ENCODE results near the gene GEMIN7. TPM values are rescaled to one million over a fixed set of nuclear protein-coding genes. Genes with fewer than 3 reads are reported as not detected.

Gene GEMIN7
- polyA plus RNA-seq (2013, experiment 1 of 2) = 19.2 TPM
- 18.7 TPM for polyA plus RNA-seq (2013, experiment 2 of 2)

GRCh38 chr19:45079063-45079910 is at the start of gene GEMIN7:
Gene GEMIN7, plus strand, starts transcription at chr19:45079260. Its CDS starts 10,855 bp downstream, at chr19:45090115.
- Histone ChIP-seq H3K27ac (replicated peaks; ENCODE audit: low read length) (peak within 1 kb of the TSS; percentile 85), H3K79me1 (ENCODE audit: low read depth, low read length) (peaks cover 10% of the 10 kb centered on the region)

GRCh38 chr19:45030825-45031224 is 48.2 kb upstream of the GEMIN7 start:
- no peak overlapping the region for H3K4ac ChIP-seq (ENCODE audit: low read length)
- H3K27ac ChIP-seq (replicated peaks; ENCODE audit: low read length) = no peak overlapping the region
- no peak overlapping the region for H2BK15ac ChIP-seq (ENCODE audit: low read length)
- no peak overlapping the region for H2BK5ac ChIP-seq (ENCODE audit: low read length)
- no peak overlapping the region for H4K8ac ChIP-seq (ENCODE audit: low read depth, low read length)
- H2AK5ac ChIP-seq (ENCODE audit: low read depth, low read length) = no peak overlapping the region
- no peak overlapping the region for H3K14ac ChIP-seq (ENCODE audit: low read length)
- WGBS, 2 donors (ENCODE audit: extremely low coverage in 2 of 2, insufficient read length in 2 of 2, insufficient replicate concordance in 1 of 2) = no CpG with 5 or more reads among the region's 6 CpGs
- H2BK120ac ChIP-seq (ENCODE audit: low read depth, low read length) = no peak overlapping the region
- H3K4me1 ChIP-seq (ENCODE audit: control insufficient read depth in 2 of 2, insufficient read depth in 1 of 2, low read depth in 1 of 2, low read length in 2 of 2) = no peaks in the 10 kb centered on the region
- H2AFZ ChIP-seq (ENCODE audit: low read length) = no peak overlapping the region
- no peaks in the 10 kb centered on the region for H3K27me3 ChIP-seq (ENCODE audit: control insufficient read depth in 3 of 3, insufficient read depth in 3 of 3, low read depth in 1 of 3, low read length in 3 of 3)
- no peak overlapping the region for H3K4me3 ChIP-seq (ENCODE audit: low read length in 2 of 2)
- H3K18ac ChIP-seq (ENCODE audit: low read length) = no peak overlapping the region
- no peak overlapping the region for H3K23ac ChIP-seq (ENCODE audit: low read depth, low read length, poor library complexity)
- H3K79me1 ChIP-seq (ENCODE audit: low read depth, low read length) = no peaks in the 10 kb centered on the region
- no peak overlapping the region for H2BK12ac ChIP-seq (ENCODE audit: low read length)
- H4K91ac ChIP-seq (ENCODE audit: low read depth, low read length, poor library complexity) = no peak overlapping the region
- H3K4me2 ChIP-seq (ENCODE audit: insufficient read depth, low read length, poor library complexity, severe bottlenecking) = no peak overlapping the region
- peaks cover 0 to 3% of the 10 kb centered on the region in 2 donors for H3K9me3 ChIP-seq (replicated peaks in 1 of 2; ENCODE audit: control insufficient read depth in 2 of 2, insufficient read depth in 1 of 2, low read depth in 1 of 2, low read length in 2 of 2)
- H3K36me3 ChIP-seq (replicated peaks in 1 of 2; ENCODE audit: control insufficient read depth in 2 of 2, insufficient read depth in 2 of 2, low read length in 2 of 2) = peaks cover 0 to 2% of the 10 kb centered on the region in 2 donors
- H3K9ac ChIP-seq (ENCODE audit: low read depth, low read length, poor library complexity) = no peak overlapping the region
- no peak for DNase-seq (ENCODE audit: low spot score)

More at GRCh38 chr19:45079063-45079910, at the start of gene GEMIN7:
- Histone ChIP-seq H2BK12ac (ENCODE audit: low read length) (no peak within 1 kb of the TSS), H3K18ac (ENCODE audit: low read length) (peak within 1 kb of the TSS; percentile 98), H2BK5ac (ENCODE audit: low read length) (peak within 1 kb of the TSS; percentile 24), H3K27me3 (ENCODE audit: control insufficient read depth in 3 of 3, insufficient read depth in 3 of 3, low read depth in 1 of 3, low read length in 3 of 3) (peaks cover 5 to 27% (median 20%) of the 10 kb centered on the region in 3 experiments), H3K14ac (ENCODE audit: low read length) (peak within 1 kb of the TSS; percentile 71), H2BK15ac (ENCODE audit: low read length) (peak within 1 kb of the TSS; percentile 58), H4K8ac (ENCODE audit: low read depth, low read length) (no peak within 1 kb of the TSS), H3K23ac (ENCODE audit: low read depth, low read length, poor library complexity) (peak within 1 kb of the TSS; percentile 98), H3K4ac (ENCODE audit: low read length) (peak within 1 kb of the TSS; percentile 93), H4K91ac (ENCODE audit: low read depth, low read length, poor library complexity) (peak within 1 kb of the TSS; percentile 79), H2AFZ (ENCODE audit: low read length) (peak within 1 kb of the TSS; percentile 90), H2BK120ac (ENCODE audit: low read depth, low read length) (peak within 1 kb of the TSS; percentile 81), H3K4me2 (ENCODE audit: insufficient read depth, low read length, poor library complexity, severe bottlenecking) (peak within 1 kb of the TSS; percentile 81), H3K9me3 (replicated peaks in 1 of 2; ENCODE audit: control insufficient read depth in 2 of 2, insufficient read depth in 1 of 2, low read depth in 1 of 2, low read length in 2 of 2) (no peaks in the 10 kb centered on the region), H3K36me3 (replicated peaks in 1 of 2; ENCODE audit: control insufficient read depth in 2 of 2, insufficient read depth in 2 of 2, low read length in 2 of 2) (peaks cover 7 to 22% of the 10 kb centered on the region in 2 donors), H2AK5ac (ENCODE audit: low read depth, low read length) (peak within 1 kb of the TSS; percentile 59), H3K4me1 (ENCODE audit: control insufficient read depth in 2 of 2, insufficient read depth in 1 of 2, low read depth in 1 of 2, low read length in 2 of 2) (peaks cover 13 to 14% of the 10 kb centered on the region in 2 donors), H3K4me3 (ENCODE audit: low read length in 2 of 2) (peak within 1 kb of the TSS; percentile 90 to 92), H3K9ac (ENCODE audit: low read depth, low read length, poor library complexity) (peak within 1 kb of the TSS; percentile 90)
- DNase-seq (ENCODE audit: low spot score) = peak; percentile 78
- no CpG with 5 or more reads among the region's 61 CpGs for WGBS, 2 donors (ENCODE audit: extremely low coverage in 2 of 2, insufficient read length in 2 of 2, insufficient replicate concordance in 1 of 2)

GRCh38 chr19:45032421-45032820 is 46.6 kb upstream of the GEMIN7 start:
- Histone ChIP-seq H3K4me3 (ENCODE audit: low read length in 2 of 2) (no peak overlapping the region), H3K23ac (ENCODE audit: low read depth, low read length, poor library complexity) (no peak overlapping the region), H2AK5ac (ENCODE audit: low read depth, low read length) (peak overlapping the region; percentile 13), H3K27me3 (ENCODE audit: control insufficient read depth in 3 of 3, insufficient read depth in 3 of 3, low read depth in 1 of 3, low read length in 3 of 3) (no peaks in the 10 kb centered on the region), H4K8ac (ENCODE audit: low read depth, low read length) (no peak overlapping the region), H3K79me1 (ENCODE audit: low read depth, low read length) (no peaks in the 10 kb centered on the region), H3K4ac (ENCODE audit: low read length) (no peak overlapping the region), H3K14ac (ENCODE audit: low read length) (no peak overlapping the region), H3K27ac (replicated peaks; ENCODE audit: low read length) (no peak overlapping the region), H2BK12ac (ENCODE audit: low read length) (no peak overlapping the region), H2BK15ac (ENCODE audit: low read length) (no peak overlapping the region), H3K9me3 (replicated peaks in 1 of 2; ENCODE audit: control insufficient read depth in 2 of 2, insufficient read depth in 1 of 2, low read depth in 1 of 2, low read length in 2 of 2) (peaks cover 0 to 1% of the 10 kb centered on the region in 2 donors), H3K4me2 (ENCODE audit: insufficient read depth, low read length, poor library complexity, severe bottlenecking) (no peak overlapping the region), H2BK120ac (ENCODE audit: low read depth, low read length) (no peak overlapping the region), H4K91ac (ENCODE audit: low read depth, low read length, poor library complexity) (no peak overlapping the region), H2BK5ac (ENCODE audit: low read length) (no peak overlapping the region), H2AFZ (ENCODE audit: low read length) (peak overlapping the region; percentile 57), H3K9ac (ENCODE audit: low read depth, low read length, poor library complexity) (no peak overlapping the region), H3K4me1 (ENCODE audit: control insufficient read depth in 2 of 2, insufficient read depth in 1 of 2, low read depth in 1 of 2, low read length in 2 of 2) (no peaks in the 10 kb centered on the region), H3K36me3 (replicated peaks in 1 of 2; ENCODE audit: control insufficient read depth in 2 of 2, insufficient read depth in 2 of 2, low read length in 2 of 2) (peaks cover 0 to 2% of the 10 kb centered on the region in 2 donors), H3K18ac (ENCODE audit: low read length) (no peak overlapping the region)
- no peak for DNase-seq (ENCODE audit: low spot score)
- no CpG with 5 or more reads among the region's 18 CpGs for WGBS, 2 donors (ENCODE audit: extremely low coverage in 2 of 2, insufficient read length in 2 of 2, insufficient replicate concordance in 1 of 2)

GRCh38 chr19:45035755-45036154 is 43.3 kb upstream of the GEMIN7 start:
- no peak overlapping the region for H2AFZ ChIP-seq (ENCODE audit: low read length)
- H3K14ac ChIP-seq (ENCODE audit: low read length) = no peak overlapping the region
- no peak overlapping the region for H3K23ac ChIP-seq (ENCODE audit: low read depth, low read length, poor library complexity)
- H3K79me1 ChIP-seq (ENCODE audit: low read depth, low read length) = peaks cover 13% of the 10 kb centered on the region
- H2AK5ac ChIP-seq (ENCODE audit: low read depth, low read length) = no peak overlapping the region
- no peak overlapping the region for H4K91ac ChIP-seq (ENCODE audit: low read depth, low read length, poor library complexity)
- peaks cover 11 to 13% of the 10 kb centered on the region in 2 donors for H3K36me3 ChIP-seq (replicated peaks in 1 of 2; ENCODE audit: control insufficient read depth in 2 of 2, insufficient read depth in 2 of 2, low read length in 2 of 2)
- H3K4me3 ChIP-seq (ENCODE audit: low read length in 2 of 2) = no peak overlapping the region
- H2BK12ac ChIP-seq (ENCODE audit: low read length) = no peak overlapping the region
- no peak overlapping the region for H3K27ac ChIP-seq (replicated peaks; ENCODE audit: low read length)
- no peak overlapping the region for H2BK15ac ChIP-seq (ENCODE audit: low read length)
- H3K18ac ChIP-seq (ENCODE audit: low read length) = no peak overlapping the region
- peaks cover 0 to 3% of the 10 kb centered on the region in 2 donors for H3K9me3 ChIP-seq (replicated peaks in 1 of 2; ENCODE audit: control insufficient read depth in 2 of 2, insufficient read depth in 1 of 2, low read depth in 1 of 2, low read length in 2 of 2)
- DNase-seq (ENCODE audit: low spot score) = no peak
- no peak overlapping the region for H3K4me2 ChIP-seq (ENCODE audit: insufficient read depth, low read length, poor library complexity, severe bottlenecking)
- H3K9ac ChIP-seq (ENCODE audit: low read depth, low read length, poor library complexity) = no peak overlapping the region
- no peak overlapping the region for H3K4ac ChIP-seq (ENCODE audit: low read length)
- no CpG with 5 or more reads among the region's 6 CpGs for WGBS, 2 donors (ENCODE audit: extremely low coverage in 2 of 2, insufficient read length in 2 of 2, insufficient replicate concordance in 1 of 2)
- H4K8ac ChIP-seq (ENCODE audit: low read depth, low read length) = no peak overlapping the region
- H2BK120ac ChIP-seq (ENCODE audit: low read depth, low read length) = no peak overlapping the region
- H3K27me3 ChIP-seq (ENCODE audit: control insufficient read depth in 3 of 3, insufficient read depth in 3 of 3, low read depth in 1 of 3, low read length in 3 of 3) = no peaks in the 10 kb centered on the region
- peaks cover 8 to 11% of the 10 kb centered on the region in 2 donors for H3K4me1 ChIP-seq (ENCODE audit: control insufficient read depth in 2 of 2, insufficient read depth in 1 of 2, low read depth in 1 of 2, low read length in 2 of 2)
- H2BK5ac ChIP-seq (ENCODE audit: low read length) = no peak overlapping the region

Measured in neuronal stem cell (in vitro differentiated cells).